Esophagus squamous epithelium (tissue), 5 donors: Measurements from ENCODE around the gene DNM3. TPM values are rescaled to one million over a fixed set of nuclear protein-coding genes. Genes with fewer than 3 reads are reported as not detected.

Source experiments
- DNase-seq: peaks from one replicate; lab custom pipeline; 2025; lab: John Stamatoyannopoulos, UW
- H3K27ac ChIP-seq, 4 donors: fragments of 200-600 bp; sonication (generic); one replicate each; pipeline ENCODE4 v1.5.1; 2016 to 2019; ENCODE audit warnings: mild to moderate bottlenecking in 1 of 4
- H3K27me3 ChIP-seq, 4 donors: fragments of 200-600 bp; sonication (generic); 1 replicate in 3 of 4; 2 replicates in 1 of 4; pipeline versions ENCODE4 v1.5.1 to v1.6.0; 2017 to 2021; ENCODE audit warnings: antibody characterized with exemption in 1 of 4
- H3K36me3 ChIP-seq, 3 donors: fragments of 200-600 bp; sonication (generic); one replicate each; pipeline ENCODE4 v1.5.1; 2016 to 2019
- H3K4me1 ChIP-seq, 3 donors: fragments of 200-600 bp; sonication (generic); one replicate each; pipeline ENCODE4 v1.5.1; 2017 to 2019
- H3K4me3 ChIP-seq, 4 donors: fragments of 200-600 bp; sonication (generic); 1 replicate in 3 of 4; 2 replicates in 1 of 4; pipeline ENCODE4 v1.5.1; 2016 to 2019; ENCODE audit warnings: mild to moderate bottlenecking in 2 of 4, moderate library complexity in 1 of 4
- H3K9me3 ChIP-seq, 3 donors: fragments of 200-600 bp; sonication (generic); one replicate each; pipeline ENCODE4 v1.5.1; 2016 to 2019
- POLR2A ChIP-seq, 4 donors: fragments of 450-650 bp; IDR thresholded peaks; one replicate each; pipeline ENCODE4 v1.6.1; 2017; ENCODE audit warnings: antibody characterized with exemption in 4 of 4, mild to moderate bottlenecking in 4 of 4, moderate library complexity in 3 of 4
- WGBS, 2 donors: methylation state at CpG; one replicate each; pipeline ENCODE4 v1.1.5; 2018; 5-methylcytosine and 5-hydroxymethylcytosine counted together
- intact Hi-C: fragments of 100-400 bp; cut with DNase I; formaldehyde crosslinking; loops from one replicate; pipeline ENCODE4 v1.15.0; 2022
- total RNA-seq, 4 donors: library from RNA; depleted of rRNA; stranded (reverse); fragments of >200 nt; gene quantifications; one replicate each; pipeline ENCODE4 v1.1.0, GENCODE V29; 2016
- TF ChIP-seq, protein P1 (sequence below), 6 experiments: fragments of 450-650 bp in 4 of 6; fragments of 200-600 bp in 2 of 6; sonication (generic) in 2 of 6; IDR thresholded peaks; one replicate each; pipeline ENCODE4 v1.5.1; 2016 to 2019; ENCODE audit warnings: antibody characterized with exemption in 6 of 6, mild to moderate bottlenecking in 4 of 6, moderate library complexity in 4 of 6
- donor health status: DM: yes; HTN: yes; CAD: no.

DNM3 gene
- total RNA-seq, 4 donors from 2014 or later = 0.91 to 3.2 (median 1.8) TPM

DNA sequence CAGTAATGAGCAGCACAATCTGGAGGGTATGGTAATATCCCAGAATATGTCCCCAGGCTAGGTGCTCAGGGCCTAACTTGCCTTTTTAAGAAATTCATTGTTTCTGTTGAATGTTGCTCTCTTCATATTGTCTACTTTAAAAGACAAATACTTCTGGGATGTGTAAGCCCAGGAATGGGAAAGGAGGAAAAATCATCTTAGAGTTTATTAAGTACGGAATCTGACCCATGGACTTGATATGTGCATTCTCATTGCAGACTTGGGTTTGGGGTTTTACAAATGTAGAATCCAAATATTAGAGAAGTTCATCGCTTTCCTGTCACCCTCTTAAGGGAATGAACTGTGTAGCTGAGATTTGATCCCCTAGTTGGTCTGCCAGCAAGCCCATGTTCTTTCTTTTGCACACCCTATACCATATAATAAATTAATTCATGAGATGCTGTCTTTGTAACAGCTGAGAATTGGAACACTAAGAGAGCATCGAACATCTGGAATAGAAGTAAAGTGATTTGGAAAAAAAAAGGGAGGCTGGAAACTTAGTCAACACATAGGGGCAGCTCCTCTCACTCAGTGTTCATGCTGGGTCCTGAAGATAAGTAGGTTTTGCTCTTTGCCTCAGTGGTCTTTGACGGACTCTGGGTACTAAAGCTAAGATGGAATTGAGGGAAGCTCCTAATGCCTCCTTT, 343.4 kb downstream of the DNM3 start:
- peaks cover 0 to 32% (median 5%) of the 10 kb centered on the region in 3 donors for H3K4me1 ChIP-seq
- no peak overlapping the region for H3K27ac ChIP-seq
- TF ChIP-seq, protein P1, sequence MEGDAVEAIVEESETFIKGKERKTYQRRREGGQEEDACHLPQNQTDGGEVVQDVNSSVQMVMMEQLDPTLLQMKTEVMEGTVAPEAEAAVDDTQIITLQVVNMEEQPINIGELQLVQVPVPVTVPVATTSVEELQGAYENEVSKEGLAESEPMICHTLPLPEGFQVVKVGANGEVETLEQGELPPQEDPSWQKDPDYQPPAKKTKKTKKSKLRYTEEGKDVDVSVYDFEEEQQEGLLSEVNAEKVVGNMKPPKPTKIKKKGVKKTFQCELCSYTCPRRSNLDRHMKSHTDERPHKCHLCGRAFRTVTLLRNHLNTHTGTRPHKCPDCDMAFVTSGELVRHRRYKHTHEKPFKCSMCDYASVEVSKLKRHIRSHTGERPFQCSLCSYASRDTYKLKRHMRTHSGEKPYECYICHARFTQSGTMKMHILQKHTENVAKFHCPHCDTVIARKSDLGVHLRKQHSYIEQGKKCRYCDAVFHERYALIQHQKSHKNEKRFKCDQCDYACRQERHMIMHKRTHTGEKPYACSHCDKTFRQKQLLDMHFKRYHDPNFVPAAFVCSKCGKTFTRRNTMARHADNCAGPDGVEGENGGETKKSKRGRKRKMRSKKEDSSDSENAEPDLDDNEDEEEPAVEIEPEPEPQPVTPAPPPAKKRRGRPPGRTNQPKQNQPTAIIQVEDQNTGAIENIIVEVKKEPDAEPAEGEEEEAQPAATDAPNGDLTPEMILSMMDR (IDR thresholded peaks at IDR 0.05) = no peak
- TF ChIP-seq POLR2A (IDR thresholded peaks at IDR 0.05) = no peak
- intact Hi-C loops = no loop called here
- DNase-seq = no peak
- H3K4me3 ChIP-seq = no peak overlapping the region
- no peaks in the 10 kb centered on the region for H3K27me3 ChIP-seq
- 80 to 83% methylated on average over 4 of the region's 4 CpGs for WGBS, 2 donors
- no peaks in the 10 kb centered on the region for H3K9me3 ChIP-seq
- no peaks in the 10 kb centered on the region for H3K36me3 ChIP-seq

DNA sequence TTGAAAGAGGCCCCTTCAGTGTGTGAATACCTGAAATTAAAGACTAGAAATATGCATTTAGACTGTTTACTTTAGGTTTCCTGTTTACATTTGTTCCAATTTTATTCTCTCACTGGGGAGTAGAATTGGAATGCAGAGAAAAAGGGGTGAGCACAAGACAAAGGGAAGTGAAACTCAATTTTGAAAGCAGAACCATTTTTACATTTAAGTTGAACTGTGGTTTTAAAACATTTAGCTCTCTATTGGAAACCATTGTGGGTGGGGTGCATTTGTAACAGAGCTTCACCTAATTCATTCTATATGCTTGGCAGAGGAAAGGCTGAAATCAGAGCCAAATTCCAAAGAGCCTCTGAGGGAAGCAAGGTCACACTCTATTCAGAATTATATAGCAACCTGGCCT, 343.9 kb downstream of the DNM3 start:
- Histone ChIP-seq H3K27ac (no peak overlapping the region), H3K27me3 (no peaks in the 10 kb centered on the region), H3K36me3 (no peaks in the 10 kb centered on the region), H3K9me3 (no peaks in the 10 kb centered on the region), H3K4me3 (no peak overlapping the region), H3K4me1 (peaks cover 0 to 30% (median 5%) of the 10 kb centered on the region in 3 donors)
- intact Hi-C loops = no loop called here
- no peak for DNase-seq
- TF ChIP-seq POLR2A (IDR thresholded peaks at IDR 0.05) = no peak
- TF ChIP-seq, protein P1 (IDR thresholded peaks at IDR 0.05) = no peak

DNA sequence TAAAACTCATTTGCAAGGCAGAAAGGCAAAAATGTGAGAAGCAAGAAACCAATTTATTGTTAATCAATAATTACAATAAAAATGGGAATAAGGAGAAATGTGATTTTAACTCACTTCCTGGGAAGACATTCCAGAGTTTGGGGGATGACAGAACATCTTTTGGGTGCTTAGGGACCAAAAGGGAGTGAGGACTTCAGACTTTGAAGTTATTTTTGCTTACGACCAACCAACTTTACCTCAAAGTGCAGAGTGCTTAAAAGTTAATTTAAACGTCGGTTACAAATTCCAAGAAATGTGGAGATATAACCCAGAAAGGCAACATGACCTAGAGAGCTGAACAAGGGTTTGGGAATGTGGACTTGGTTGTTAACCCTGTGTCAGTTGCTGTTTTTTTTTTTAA, 344.7 kb downstream of the DNM3 start:
- intact Hi-C loops = no loop called here
- TF ChIP-seq POLR2A (IDR thresholded peaks at IDR 0.05) = no peak
- TF ChIP-seq, protein P1 (IDR thresholded peaks at IDR 0.05) = no peak
- Histone ChIP-seq H3K4me3 (no peak overlapping the region), H3K9me3 (no peaks in the 10 kb centered on the region), H3K4me1 (peaks cover 0 to 24% (median 5%) of the 10 kb centered on the region in 3 donors), H3K27ac (no peak overlapping the region), H3K36me3 (no peaks in the 10 kb centered on the region), H3K27me3 (no peaks in the 10 kb centered on the region)
- WGBS, 2 donors = 84 to 92% methylated on average over 3 of the region's 3 CpGs
- DNase-seq = no peak

DNA sequence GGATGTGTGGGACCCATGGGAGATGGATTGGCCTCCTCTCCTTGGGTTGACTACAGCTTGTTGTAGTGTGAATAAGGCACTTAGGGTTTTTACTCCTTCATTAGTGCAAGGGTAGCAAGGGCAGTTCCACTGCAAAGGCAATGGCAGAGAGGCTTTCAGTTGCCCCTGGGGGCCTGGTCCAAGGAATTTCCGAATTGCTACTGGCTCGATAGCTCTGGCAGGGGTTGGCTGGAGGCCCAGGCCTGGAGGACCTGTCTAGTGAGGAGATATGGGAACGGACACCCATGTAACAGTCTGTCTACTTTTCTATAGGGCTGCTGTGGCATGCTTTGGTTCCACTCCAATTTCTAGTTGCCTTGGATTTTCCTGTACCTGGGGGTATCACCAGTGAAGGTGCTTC, 360.3 kb downstream of the DNM3 start:
- no peaks in the 10 kb centered on the region for H3K4me1 ChIP-seq
- TF ChIP-seq POLR2A (IDR thresholded peaks at IDR 0.05) = no peak
- TF ChIP-seq, protein P1 (IDR thresholded peaks at IDR 0.05) = no peak
- WGBS, 2 donors = 80% methylated on average over 1 of the region's 3 CpGs; no CpG with 5 or more reads in 1 of the 2 donors
- no peak overlapping the region for H3K4me3 ChIP-seq
- H3K9me3 ChIP-seq = peaks cover 0 to 26% (median 17%) of the 10 kb centered on the region in 3 donors
- no peaks in the 10 kb centered on the region for H3K36me3 ChIP-seq
- no peaks in the 10 kb centered on the region for H3K27me3 ChIP-seq
- intact Hi-C loops = no loop called here
- H3K27ac ChIP-seq = no peak overlapping the region
- no peak for DNase-seq

DNA sequence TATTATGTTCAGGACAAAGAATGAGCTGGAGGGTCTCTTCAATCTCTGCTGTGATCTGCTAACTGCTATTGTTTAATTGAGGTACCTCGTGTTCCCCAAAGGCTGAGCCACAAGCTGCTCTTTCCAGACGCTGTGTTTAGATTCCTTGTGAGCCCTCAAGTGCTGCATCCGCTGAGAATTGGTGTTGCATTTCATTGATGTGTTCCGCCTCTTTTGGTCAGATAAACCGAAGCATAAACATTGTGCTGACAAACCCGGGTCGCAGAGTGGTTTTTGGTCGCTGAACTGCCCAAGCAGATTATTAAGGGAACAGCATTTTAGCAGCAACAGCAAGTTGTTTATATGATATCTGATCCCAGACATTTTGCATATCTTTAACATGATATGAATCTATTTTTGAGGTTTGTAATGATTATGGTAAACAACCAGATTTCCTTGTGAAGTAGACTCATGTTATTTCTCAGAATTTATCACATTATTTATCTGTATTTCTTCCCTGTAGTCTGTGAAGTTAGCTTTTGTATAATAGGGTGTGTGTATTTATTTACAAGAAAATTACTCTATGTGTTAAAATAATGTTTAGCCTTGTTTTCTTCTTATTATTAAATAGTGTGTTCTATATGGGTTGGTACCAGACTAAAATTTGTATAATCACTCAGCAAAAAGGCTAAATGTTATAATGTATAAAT, 362.0 kb downstream of the DNM3 start:
- Histone ChIP-seq H3K27ac (no peak overlapping the region), H3K27me3 (no peaks in the 10 kb centered on the region), H3K9me3 (peaks cover 0 to 14% (median 6%) of the 10 kb centered on the region in 3 donors), H3K4me1 (no peaks in the 10 kb centered on the region), H3K36me3 (no peaks in the 10 kb centered on the region), H3K4me3 (no peak overlapping the region)
- no peak for TF ChIP-seq POLR2A (IDR thresholded peaks at IDR 0.05)
- TF ChIP-seq, protein P1 (IDR thresholded peaks at IDR 0.05) = no peak
- intact Hi-C loops = no loop called here
- DNase-seq = no peak
- 61 to 62% methylated on average over 8 of the region's 8 CpGs for WGBS, 2 donors
